ENCODE results near the gene IGDCC3. TPM values are rescaled to one million over a fixed set of nuclear protein-coding genes. Genes with fewer than 3 reads are reported as not detected.
A peak's percentile ranks its signal among the peaks of the same experiment; 100 is the strongest.
"Not testable (repeated sequence)": the region's sequence is repeated elsewhere in the genome, so short reads cannot be mapped to it uniquely, and the experiment has no call there.

The IGDCC3 gene
- total RNA-seq, 1 experiment from 2014 or later, result 0.12 TPM

GRCh38 chr15:65406424-65407000 is 28.7 kb upstream of the IGDCC3 start:
- DNase-seq (ENCODE audit: low spot score), result no peak

DNA sequence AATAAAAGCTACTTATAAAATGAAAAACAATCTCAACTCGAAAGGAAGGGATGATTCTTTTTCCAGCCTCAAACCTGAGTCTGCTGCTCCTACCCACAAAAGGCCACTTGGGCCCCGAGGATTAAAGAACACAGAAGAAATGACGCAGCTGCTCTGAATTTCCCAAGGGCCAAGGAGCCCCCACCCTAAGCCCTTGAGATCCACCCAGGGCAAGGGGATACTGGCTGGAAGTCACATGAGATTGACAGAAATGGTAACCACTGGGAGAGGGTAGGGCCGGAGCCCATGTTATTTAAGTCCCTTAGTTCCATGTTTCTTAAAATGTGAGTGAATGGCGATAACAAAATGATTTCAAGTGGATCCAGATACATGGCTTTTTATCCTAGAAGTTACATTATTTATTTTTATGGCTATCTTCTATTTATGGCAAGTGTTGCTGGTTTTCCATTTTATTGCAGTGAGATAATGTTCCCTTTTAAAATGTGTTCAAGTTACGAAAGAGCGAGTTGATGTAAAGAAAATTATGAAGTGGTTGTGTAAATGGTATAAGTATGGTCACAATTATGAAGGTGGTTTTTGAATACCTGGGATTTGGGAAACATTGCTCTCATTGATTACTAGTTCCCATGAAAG is 28.1 kb upstream of the IGDCC3 start:
- DNase-seq (ENCODE audit: low spot score), result no peak

DNA sequence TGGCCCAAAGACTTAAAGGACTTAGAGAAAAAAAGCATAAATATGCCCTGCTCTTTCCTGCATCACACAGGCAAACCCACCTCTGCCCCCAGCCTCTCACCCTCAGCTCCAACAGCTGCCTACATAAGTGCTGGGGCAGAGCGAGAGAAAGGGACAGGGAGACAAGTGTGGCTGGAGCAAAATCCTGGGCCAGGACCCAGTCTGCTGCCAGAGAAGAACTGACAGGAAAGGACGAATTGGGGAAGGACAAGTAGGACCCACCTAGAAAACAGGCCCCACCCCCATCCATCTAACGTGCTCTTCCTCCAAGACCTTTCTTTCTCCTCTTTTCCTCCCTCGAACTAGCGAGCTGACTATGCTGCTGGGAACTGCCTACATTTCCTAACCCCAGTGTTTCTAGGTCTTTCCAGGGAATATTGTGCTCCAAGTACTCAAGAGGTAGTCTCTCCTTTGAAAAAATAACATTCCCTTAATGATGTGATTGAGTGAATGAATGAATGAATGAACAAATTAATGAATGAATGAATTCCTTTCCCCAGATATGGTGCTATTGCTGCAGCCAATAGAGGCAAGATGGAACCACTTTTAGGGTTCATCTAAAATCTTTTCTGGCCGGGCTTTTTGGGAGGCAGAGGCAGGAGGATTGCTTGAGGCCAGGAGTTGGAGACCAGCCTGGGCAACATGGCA is 26.5 kb upstream of the IGDCC3 start:
- no peak for DNase-seq (ENCODE audit: low spot score)

- no peak for DNase-seq (ENCODE audit: low spot score)
Observed at GRCh38 chr15:65402961-65403360, 25.2 kb upstream of the IGDCC3 start.

- no peak for DNase-seq (ENCODE audit: low spot score)
Observed at GRCh38 chr15:65401611-65402240, 23.9 kb upstream of the IGDCC3 start.

DNA sequence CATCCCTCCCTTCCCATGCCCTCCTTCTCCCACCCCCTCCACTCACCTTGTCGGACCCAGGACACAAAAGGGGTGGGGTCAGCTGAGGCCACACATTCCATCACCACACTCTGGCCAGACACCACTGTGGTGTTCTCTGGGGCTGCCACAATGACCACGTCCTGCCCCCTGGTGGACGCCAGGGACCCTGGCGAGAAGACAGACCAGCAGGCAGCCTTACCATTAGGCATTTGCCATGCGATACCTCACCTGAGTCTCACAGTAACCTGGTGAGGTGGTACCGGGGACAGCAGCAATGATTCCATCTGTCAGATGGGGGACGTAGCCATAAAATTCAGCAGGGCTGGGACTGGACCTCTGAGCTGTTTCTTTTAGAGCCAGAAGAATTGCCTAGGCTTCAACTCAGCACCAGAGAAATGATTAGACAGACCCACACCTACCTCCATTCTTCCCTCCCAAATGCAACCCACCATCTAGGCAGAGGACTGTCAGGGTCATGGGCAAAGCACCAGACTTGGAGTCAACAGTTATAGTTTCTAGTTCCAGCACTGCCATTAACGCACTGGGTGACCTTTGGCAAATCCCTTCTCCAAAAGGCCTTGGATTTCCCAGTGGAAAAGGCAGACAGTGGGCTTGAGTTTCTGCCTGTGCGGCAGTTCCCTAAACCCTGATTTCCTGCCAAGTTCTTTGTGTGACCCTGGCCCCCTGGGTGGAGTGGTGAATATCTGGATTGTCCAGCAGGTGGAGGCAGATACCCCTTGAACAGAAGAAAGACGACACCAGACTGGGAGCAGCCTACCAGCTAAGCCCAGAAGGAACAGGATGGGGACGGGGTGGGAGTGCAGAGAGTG is 23.2 kb upstream of the IGDCC3 start:
- DNase-seq (ENCODE audit: low spot score), result peak; percentile 63

GRCh38 chr15:65399997-65400396 is 22.2 kb upstream of the IGDCC3 start:
- no peak for DNase-seq (ENCODE audit: low spot score)

DNA sequence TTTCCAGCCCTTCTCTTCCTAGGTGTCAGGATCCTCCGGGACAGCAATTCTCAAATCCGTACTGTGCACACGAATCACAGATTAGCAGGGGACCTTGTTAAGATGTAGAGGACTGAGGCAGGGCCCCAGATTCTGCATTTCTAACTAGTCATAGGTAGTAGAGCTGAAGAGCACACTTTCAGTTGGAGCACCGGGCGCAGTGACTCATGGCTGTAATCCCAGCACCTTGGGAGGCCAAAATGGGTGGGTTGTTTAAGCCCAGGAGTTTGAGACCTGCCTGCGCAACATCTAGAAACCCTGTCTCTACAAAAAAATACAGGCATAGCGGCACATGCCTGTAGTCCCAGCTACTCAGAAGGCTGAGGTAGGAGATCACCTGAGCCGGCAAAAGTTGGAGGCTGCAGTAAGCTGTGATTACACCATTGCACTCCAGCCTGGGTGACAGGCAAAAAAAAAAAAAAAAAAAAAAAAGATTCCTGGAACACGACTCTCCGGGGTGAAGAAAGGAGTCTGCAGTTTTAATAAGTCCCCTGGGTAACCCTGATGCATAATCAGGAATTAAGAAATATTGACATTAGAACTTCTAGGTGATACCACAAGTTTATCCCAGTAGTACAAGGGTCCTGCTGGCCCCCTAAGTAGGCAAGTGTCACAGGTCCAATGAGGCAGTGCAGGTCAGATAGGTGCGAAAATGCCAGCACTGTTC is 21.4 kb upstream of the IGDCC3 start:
- no peak for DNase-seq (ENCODE audit: low spot score)

- DNase-seq (ENCODE audit: low spot score), result not testable (repeated sequence)
Observed at GRCh38 chr15:65398486-65398885, 20.7 kb upstream of the IGDCC3 start.

GRCh38 chr15:65396965-65397317 is 19.1 kb upstream of the IGDCC3 start:
- no peak for DNase-seq (ENCODE audit: low spot score)

DNA sequence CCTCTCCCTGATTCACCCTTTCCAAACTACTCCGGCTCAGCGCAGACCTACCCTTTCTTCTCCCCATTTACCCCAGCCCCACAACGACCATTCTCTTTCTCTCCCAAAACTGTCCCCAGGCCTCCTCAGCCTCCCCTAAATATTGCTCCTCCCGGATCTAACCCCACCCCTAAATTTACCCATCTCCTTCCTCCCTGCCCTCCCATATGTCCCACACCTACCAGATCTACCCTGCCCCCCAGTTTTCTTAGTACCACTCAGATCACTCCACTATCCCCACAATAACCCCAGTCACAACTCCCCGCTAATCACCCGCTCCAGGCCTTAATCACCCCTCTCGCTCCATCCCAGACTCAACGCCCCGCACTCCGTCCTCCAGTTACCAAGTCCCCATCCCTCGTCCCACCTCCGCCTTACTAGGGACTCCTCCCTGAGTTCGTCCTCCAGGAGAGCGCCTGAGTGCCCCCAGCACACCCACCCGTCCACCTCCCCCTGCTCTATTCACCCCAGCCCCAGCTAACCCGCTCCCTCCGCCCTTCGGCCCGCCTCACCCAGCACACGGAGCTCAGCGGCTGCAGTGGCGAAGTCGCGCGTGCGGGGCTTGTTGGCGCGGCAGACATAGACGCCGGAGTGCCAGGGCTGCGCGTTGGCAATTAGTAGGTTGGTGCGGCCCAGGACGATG is 18.6 kb upstream of the IGDCC3 start:
- DNase-seq (ENCODE audit: low spot score), result no peak

GRCh38 chr15:65395567-65396202 is 17.9 kb upstream of the IGDCC3 start:
- DNase-seq (ENCODE audit: low spot score), result no peak

DNA sequence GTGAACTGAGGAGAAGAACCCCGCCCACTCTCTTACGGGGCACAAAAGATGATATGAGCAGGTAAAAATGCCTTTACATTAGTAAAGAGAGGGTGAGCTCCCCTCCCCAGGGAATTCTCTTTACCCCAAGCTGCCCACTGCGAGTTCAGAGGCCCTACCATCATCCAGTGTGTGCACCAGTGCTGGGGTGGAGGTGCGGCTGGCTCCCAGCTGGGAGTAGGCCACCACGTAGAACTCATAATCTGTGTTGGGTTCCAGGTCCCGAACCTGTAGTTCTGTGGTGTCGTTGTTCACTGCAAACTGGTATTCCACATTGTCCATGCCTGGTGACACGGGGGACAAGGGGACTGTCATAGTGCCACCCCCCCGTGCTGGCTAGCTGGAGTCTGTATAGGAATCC is 17.1 kb upstream of the IGDCC3 start:
- no peak for DNase-seq (ENCODE audit: low spot score)

GRCh38 chr15:65394280-65394789 is 16.5 kb upstream of the IGDCC3 start:
- no peak for DNase-seq (ENCODE audit: low spot score)

DNA sequence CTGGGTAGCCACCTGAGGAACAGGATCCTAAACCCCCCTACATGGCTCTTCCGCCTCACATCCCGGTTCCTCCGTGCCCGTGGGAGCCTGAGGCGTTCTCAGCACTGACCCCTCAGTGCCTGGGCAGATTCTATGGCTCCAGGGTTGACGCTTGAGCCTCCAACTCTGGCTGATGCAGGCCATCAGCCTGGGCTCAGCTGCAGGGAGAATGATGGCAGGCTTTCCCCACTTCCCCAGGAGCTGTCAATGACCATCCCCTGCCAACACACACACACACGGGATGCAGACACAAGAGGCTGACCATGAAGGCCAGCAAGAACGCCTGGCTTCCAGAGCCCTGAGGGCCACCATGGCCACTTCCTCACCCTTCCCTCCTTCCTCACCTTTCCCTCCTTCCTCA is 15.8 kb upstream of the IGDCC3 start:
- DNase-seq (ENCODE audit: low spot score), result no peak

DNA sequence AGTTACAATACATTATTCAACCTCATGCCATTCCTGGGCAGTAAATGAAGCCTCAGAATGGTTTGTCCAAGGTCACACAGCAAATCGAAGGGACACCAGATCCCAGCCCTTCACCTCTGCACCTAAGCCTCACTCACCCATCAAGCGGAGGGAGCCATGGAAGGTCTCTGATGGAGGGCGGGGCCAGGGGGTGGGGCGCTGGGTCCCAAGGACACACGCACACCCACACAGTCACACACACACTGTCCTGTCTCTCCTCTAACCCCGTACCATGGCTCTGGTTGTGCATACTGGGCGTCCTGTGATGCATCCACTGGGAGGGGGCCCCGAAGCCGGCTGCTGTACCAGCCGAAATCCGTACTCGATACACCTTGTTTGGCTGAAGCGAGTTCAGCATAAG is 15.3 kb upstream of the IGDCC3 start:
- DNase-seq (ENCODE audit: low spot score), result no peak

DNA sequence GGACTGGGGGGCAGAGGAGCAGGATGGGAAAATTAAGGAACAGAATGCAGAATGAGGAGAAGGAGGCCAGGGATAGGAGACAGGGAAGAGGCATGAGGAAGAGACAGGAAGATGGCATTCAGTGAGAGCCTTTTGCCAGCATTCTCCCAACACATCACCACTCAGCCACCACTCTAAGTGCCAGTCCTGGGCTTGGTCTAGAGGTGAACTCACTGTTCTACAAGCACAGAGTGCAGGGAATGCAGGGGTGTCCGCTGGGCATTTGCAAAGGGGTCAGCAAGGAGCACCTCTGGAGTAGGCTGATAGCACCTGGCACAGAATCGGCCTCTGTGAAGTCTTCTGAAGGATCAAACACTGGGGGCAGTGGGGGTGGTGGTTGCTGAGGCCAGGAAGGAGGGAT is 14.6 kb upstream of the IGDCC3 start:
- DNase-seq (ENCODE audit: low spot score), result no peak

GRCh38 chr15:65391732-65392131 is 13.9 kb upstream of the IGDCC3 start:
- no peak for DNase-seq (ENCODE audit: low spot score)

DNA sequence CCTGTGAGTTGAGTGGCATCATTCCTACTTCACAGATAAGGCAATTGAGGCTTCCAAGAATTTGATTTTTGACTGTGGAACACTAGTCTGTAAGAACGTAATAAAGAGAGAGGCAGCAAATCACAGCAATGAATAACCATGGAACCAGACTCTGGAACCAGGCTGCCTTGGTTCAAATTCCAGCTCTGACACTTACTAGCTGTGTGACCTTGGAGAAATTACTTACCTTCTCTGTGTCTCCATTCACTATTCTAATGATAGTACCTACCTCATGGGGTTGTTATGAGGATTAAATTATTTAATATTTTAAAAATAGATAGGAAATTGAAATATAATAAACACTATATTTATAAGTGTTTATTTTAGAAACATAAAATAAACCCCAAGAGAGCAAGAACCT is 12.6 kb upstream of the IGDCC3 start:
- no peak for DNase-seq (ENCODE audit: low spot score)

- no peak for DNase-seq (ENCODE audit: low spot score)
Observed at GRCh38 chr15:65389226-65389625, 11.4 kb upstream of the IGDCC3 start.

Data from A172 (cell line).